Measurements from ENCODE around the gene EXOSC7. TPM values are rescaled to one million over a fixed set of nuclear protein-coding genes. Genes with fewer than 3 reads are reported as not detected.
A peak's percentile ranks its signal among the peaks of the same experiment; 100 is the strongest.

The EXOSC7 gene
- polyA plus RNA-seq, 1 donor from 2014 or later: 37.7 TPM

DNA sequence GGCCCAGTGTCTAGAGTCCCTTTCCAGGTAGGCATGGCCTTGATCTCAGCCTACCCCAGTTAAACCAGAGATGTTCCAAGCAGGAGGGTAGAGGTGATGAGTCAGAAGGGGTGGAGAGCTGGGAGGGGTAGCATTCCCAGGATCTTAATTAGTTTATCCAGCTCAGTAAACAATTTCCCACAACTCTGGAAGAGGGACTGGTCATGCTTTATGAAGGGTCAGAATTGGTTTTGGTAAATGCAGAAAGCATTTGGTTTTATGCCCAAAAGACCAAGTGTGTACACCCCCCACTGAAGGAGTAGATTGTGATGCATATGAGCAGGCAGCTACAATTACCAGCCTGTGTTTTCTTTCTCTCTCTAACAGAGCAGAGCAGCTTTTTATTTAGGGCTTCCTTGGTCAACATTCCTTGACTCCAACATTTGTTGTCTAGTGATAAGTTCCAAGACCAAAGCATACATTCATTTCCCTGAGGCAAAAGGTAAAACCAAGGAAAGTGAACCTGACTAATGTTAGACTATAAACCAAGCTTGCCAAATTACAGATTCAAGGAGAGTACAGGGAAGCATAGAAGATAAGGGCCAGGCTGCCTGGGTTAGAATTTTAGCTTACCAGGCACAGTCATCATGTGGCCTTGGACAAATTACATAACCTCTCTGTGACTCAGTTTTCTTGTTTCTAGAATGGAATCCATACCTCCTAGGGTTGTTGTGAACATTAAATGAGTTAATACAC lies 17.6 kb downstream of the EXOSC7 start:
- peak overlapping the region in 1 of 3 donors; percentile 5 for H3K27ac Mint-ChIP-seq

DNA sequence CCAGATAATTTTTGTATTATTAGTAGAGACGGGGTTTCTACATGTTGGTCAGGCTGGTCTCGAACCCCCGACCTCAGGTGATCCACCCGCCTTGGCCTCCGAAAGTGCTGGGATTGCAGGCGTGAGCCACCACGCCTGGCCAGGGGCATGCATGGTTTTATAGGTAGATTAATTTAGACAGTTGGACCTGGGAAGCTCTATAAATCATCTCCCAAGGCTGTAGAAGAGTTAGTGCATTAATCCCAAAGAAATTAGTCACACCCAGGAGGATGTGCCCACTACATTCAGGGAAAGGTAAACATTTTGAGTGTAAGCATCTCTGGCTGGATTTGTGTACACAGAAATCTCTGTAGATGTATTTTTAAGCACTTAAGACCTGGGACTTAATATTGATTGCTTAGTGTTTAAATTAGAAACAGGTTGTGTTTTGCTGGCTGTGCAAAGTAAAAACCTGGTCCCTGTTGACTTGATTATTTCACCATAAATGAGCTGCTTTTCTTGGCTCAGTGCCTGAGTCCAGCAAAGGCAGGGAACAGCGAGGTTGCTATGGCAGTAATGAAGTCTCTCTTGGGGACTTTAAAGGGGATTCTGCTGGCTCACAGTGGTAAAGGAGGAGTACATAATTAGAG lies 19.2 kb downstream of the EXOSC7 start:
- peaks cover 1% of the 10 kb centered on the region for H3K36me3 Mint-ChIP-seq
- peak overlapping the region in 1 of 4 donors; percentile 28 for H3K4me3 Mint-ChIP-seq
- no peaks in the 10 kb centered on the region for H3K27me3 Mint-ChIP-seq
- H3K4me1 Mint-ChIP-seq: peaks cover 4 to 11% (median 8%) of the 10 kb centered on the region in 3 donors
- H3K27ac Mint-ChIP-seq: no peak overlapping the region
- H3K9me3 Mint-ChIP-seq: no peaks in the 10 kb centered on the region

More for the DNA sequence above, 17.6 kb downstream of the EXOSC7 start:
- H3K4me3 Mint-ChIP-seq: no peak overlapping the region
- peaks cover 4 to 11% (median 8%) of the 10 kb centered on the region in 3 donors for H3K4me1 Mint-ChIP-seq
- H3K9me3 Mint-ChIP-seq: no peaks in the 10 kb centered on the region
- no peaks in the 10 kb centered on the region for H3K27me3 Mint-ChIP-seq
- H3K36me3 Mint-ChIP-seq: peaks cover 1% of the 10 kb centered on the region

DNA sequence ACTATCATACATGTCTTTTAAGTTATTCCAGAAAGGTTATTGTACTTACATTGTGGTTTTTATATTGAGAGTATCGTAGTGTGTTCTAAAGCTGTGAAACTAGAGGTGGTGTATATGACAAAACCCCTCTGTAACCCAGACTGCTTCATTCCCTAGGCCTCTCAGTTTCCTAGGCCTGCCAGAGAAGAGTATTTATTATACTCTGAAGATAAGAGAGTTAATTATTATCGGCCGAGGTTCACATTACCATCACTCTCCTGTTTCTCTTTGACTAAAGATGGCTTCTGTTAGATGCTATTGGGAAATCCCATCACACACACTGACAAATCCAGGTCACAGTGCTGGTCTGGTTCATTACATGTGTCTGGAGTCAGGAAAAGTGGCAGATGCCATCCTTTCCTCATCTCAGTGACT lies 20.5 kb downstream of the EXOSC7 start:
- Mint-ChIP-seq H3K36me3 (peaks cover 3% of the 10 kb centered on the region), H3K27me3 (no peaks in the 10 kb centered on the region), H3K9me3 (no peaks in the 10 kb centered on the region), H3K27ac (no peak overlapping the region), H3K4me1 (peaks cover 4 to 8% (median 5%) of the 10 kb centered on the region in 3 donors), H3K4me3 (no peak overlapping the region)

DNA sequence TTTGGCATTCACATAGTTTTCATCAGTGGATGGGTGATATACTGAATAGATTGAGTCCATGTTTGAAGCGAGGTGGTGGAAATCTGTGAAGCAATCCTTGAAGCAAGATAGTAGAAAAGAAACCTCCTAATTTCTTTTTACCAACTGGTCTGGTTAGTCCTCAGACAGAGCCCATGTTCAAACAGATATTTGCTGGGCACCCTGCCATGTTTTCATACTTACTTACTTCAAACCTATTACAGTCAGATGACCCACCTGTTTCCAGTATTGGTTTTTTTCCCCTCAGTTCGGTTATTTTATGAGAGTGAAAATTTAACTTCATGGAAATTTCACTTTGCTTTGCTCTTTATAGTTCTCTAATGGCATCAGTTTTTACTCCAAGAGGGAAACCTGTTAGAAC lies 23.7 kb downstream of the EXOSC7 start:
- Mint-ChIP-seq H3K4me1 (peaks cover 3 to 4% (median 4%) of the 10 kb centered on the region in 3 donors), H3K27ac (no peak overlapping the region), H3K27me3 (no peaks in the 10 kb centered on the region), H3K4me3 (no peak overlapping the region), H3K9me3 (peaks cover 0 to 2% (median 2%) of the 10 kb centered on the region in 3 donors), H3K36me3 (peaks cover 14% of the 10 kb centered on the region)

DNA sequence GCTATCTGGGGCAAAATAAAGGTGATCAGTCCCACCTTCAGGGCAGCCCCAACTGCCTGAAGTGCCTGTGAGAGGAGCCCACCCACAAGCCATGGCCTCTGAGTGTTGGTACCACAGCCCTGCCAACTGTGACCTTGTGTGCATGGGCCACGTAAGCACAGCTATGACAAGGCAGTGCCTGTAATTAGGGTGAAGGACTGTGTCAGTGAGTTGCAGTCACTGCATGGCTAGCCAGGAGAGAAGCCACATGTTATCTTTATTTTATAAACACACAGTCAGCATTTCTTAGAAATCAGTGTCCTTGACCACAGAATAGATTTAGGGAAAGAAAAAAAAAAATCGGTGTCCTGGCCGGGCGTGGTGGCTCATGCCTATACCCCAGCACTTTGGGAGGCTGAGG lies 24.8 kb downstream of the EXOSC7 start:
- H3K4me3 Mint-ChIP-seq: no peak overlapping the region
- H3K9me3 Mint-ChIP-seq: peaks cover 0 to 4% (median 2%) of the 10 kb centered on the region in 3 donors
- peaks cover 16% of the 10 kb centered on the region for H3K36me3 Mint-ChIP-seq
- H3K27me3 Mint-ChIP-seq: no peaks in the 10 kb centered on the region
- no peak overlapping the region for H3K27ac Mint-ChIP-seq
- peaks cover 0 to 4% (median 4%) of the 10 kb centered on the region in 3 donors for H3K4me1 Mint-ChIP-seq

DNA sequence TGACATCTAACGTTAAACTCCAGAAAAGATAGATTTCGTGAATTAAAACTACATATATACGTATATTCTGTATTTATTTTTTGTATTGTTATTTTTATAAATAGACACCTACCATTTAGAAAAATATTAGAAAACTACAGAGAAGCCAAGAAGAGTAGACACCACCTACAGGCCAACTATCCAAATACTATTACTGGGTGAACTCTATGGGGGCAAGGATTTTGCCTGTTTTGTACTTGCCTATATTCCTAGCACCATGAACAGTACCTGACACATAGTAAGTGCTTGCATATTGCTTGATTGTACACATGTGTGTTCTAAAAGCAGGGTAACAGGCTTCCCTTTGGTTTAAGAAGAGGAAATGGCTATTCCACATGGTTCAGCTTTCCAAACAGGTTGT lies 25.7 kb downstream of the EXOSC7 start:
- peaks cover 0 to 2% (median 1%) of the 10 kb centered on the region in 3 donors for H3K4me1 Mint-ChIP-seq
- no peak overlapping the region for H3K27ac Mint-ChIP-seq
- no peaks in the 10 kb centered on the region for H3K27me3 Mint-ChIP-seq
- H3K4me3 Mint-ChIP-seq: no peak overlapping the region
- H3K36me3 Mint-ChIP-seq: peaks cover 15% of the 10 kb centered on the region
- peaks cover 0 to 4% (median 2%) of the 10 kb centered on the region in 3 donors for H3K9me3 Mint-ChIP-seq

DNA sequence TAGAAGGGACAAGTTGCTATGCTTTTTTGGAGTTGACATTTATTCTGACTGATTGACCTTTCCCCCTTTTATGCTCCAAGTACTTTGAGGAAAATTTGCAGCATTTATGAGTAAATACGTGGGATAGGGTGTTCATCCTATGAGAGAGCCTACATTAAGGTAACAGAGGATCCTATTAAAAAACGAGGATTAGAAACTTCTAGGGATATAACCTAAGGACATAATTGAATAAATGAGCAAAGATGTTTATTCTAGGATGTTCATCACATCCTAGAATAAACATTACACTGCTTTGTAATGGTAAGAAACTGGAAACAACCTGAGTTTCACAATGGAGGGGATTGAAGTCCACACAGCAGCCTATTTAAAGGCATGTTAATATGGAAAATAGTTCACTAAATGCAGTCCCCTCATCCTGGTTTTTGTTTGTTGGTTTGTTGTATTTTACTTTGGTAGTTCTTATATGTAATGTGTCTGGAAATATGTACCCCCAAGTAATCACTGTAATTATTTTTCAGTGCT lies 26.2 kb downstream of the EXOSC7 start:
- Mint-ChIP-seq H3K9me3 (peaks cover 0 to 4% (median 2%) of the 10 kb centered on the region in 3 donors), H3K4me1 (peaks cover 0 to 2% (median 1%) of the 10 kb centered on the region in 3 donors), H3K36me3 (peaks cover 16% of the 10 kb centered on the region), H3K4me3 (no peak overlapping the region), H3K27me3 (no peaks in the 10 kb centered on the region), H3K27ac (no peak overlapping the region)

DNA sequence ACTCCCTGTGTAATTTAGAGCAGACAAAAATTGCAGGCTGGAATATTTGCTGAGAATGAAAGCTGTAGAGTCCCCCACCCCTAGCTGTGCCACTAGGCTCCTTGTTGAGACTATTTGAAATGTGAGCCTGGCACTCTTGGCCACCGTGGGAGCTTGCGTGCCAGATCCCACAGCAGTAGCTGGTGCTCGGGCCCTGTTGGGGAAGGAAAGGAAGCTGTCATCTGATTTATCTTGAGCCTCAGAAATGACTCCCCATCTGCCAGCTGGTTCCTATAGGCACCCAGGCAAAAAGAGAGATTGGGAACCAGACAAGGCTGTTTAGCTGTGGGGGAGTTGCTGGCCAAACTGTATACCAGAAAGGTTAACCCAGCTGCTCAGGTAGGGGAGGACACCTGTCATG lies 26.7 kb downstream of the EXOSC7 start:
- H3K9me3 Mint-ChIP-seq: peaks cover 0 to 4% (median 2%) of the 10 kb centered on the region in 3 donors
- H3K36me3 Mint-ChIP-seq: peaks cover 16% of the 10 kb centered on the region
- H3K27me3 Mint-ChIP-seq: no peaks in the 10 kb centered on the region
- H3K4me1 Mint-ChIP-seq: peaks cover 0 to 1% (median 0%) of the 10 kb centered on the region in 3 donors
- H3K4me3 Mint-ChIP-seq: no peak overlapping the region
- H3K27ac Mint-ChIP-seq: peak overlapping the region in 1 of 3 donors; percentile 14

DNA sequence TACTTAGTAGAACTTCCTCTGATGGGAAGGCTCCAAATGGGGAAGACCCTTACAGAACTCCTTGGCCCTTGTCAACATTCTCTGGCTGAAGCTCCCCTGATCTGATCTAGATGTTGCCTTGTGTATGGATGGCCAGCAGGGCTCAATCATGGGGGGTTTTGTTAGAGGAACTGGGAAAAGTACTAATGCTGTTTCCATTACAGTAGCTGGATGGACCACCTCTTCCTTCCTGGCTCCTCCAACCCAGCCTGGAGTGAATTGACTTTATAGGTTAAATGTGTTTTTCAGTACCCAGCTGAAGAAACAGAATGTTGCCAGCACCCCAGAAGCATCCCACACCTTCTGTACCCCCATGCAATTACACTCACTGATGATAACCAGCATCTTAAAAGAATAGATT lies 27.4 kb downstream of the EXOSC7 start:
- H3K27ac Mint-ChIP-seq: no peak overlapping the region
- H3K4me1 Mint-ChIP-seq: peaks cover 0 to 1% (median 0%) of the 10 kb centered on the region in 3 donors

DNA sequence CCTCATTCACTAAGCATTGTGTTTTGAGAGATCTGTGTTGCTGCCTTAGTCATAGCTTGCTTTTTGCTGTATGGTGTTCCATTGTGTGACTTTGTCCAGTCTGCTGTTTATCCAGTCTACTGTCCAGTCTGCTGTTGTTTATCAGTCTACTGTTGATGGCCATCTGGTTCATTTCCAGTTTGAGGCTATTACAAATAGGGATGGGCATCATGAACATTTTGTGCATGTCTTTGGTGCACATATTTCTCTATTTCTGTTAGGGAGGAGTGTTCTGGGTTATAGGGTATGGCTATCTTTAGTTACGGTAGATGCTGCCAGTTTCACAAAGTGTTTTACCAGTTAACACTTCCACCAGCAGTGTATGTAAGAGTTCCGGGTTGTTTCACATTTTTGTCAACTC lies 27.8 kb downstream of the EXOSC7 start:
- Mint-ChIP-seq H3K36me3 (peaks cover 16% of the 10 kb centered on the region), H3K4me3 (no peak overlapping the region), H3K27me3 (no peaks in the 10 kb centered on the region), H3K9me3 (peaks cover 0 to 4% (median 2%) of the 10 kb centered on the region in 3 donors), H3K27ac (no peak overlapping the region), H3K4me1 (peaks cover 0 to 1% (median 0%) of the 10 kb centered on the region in 3 donors)

More for the DNA sequence above, 27.4 kb downstream of the EXOSC7 start:
- H3K9me3 Mint-ChIP-seq: peaks cover 0 to 4% (median 2%) of the 10 kb centered on the region in 3 donors
- peaks cover 16% of the 10 kb centered on the region for H3K36me3 Mint-ChIP-seq
- no peaks in the 10 kb centered on the region for H3K27me3 Mint-ChIP-seq
- no peak overlapping the region for H3K4me3 Mint-ChIP-seq

DNA sequence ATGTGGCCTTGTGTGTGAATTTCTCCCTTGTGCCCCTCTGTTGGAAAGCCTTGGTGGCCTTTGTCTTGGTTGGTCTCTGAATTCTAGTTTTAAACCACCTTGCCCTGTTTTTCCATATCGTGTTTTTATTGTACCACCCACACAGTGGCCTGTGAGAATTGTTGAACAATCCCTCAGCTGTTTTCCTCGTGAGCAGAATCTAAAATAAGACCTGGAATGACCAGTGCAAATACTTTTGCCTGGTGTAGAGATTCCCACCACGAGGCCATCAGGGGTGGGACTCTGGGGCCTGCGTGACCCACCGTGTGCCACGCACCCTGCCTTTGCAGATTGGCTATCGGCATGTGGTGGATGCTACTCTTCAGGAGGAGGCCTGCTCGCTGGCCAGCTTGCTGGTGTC lies 31.0 kb downstream of the EXOSC7 start:
- H3K27me3 Mint-ChIP-seq: no peaks in the 10 kb centered on the region
- H3K27ac Mint-ChIP-seq: peak overlapping the region in 1 of 3 donors; percentile 77
- H3K4me3 Mint-ChIP-seq: no peak overlapping the region
- peaks cover 5 to 14% (median 5%) of the 10 kb centered on the region in 3 donors for H3K4me1 Mint-ChIP-seq
- H3K36me3 Mint-ChIP-seq: peaks cover 15% of the 10 kb centered on the region
- peaks cover 0 to 4% (median 2%) of the 10 kb centered on the region in 3 donors for H3K9me3 Mint-ChIP-seq

DNA sequence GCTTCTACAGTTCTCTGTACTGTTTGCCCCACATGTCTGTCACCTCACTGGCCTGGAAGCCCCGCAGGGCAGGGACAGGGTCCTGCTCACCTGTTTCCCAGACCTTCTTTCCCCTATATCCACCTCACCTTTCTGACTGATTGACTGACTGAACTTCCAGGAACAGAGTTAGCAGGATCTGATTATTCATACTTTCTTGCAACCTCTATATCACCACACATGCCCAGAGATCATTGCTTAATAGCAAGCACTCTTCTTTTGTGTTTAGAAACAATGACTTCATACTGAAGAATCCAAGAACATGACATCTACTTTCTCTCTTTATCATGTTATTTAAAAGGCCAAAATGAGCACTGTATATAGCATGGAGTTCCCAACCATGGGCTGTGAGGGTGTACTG lies 32.1 kb downstream of the EXOSC7 start:
- no peak overlapping the region for H3K27ac Mint-ChIP-seq
- H3K4me3 Mint-ChIP-seq: no peak overlapping the region
- peaks cover 16% of the 10 kb centered on the region for H3K36me3 Mint-ChIP-seq
- H3K9me3 Mint-ChIP-seq: peaks cover 0 to 4% (median 2%) of the 10 kb centered on the region in 3 donors
- no peaks in the 10 kb centered on the region for H3K27me3 Mint-ChIP-seq
- peaks cover 5 to 15% (median 6%) of the 10 kb centered on the region in 3 donors for H3K4me1 Mint-ChIP-seq

DNA sequence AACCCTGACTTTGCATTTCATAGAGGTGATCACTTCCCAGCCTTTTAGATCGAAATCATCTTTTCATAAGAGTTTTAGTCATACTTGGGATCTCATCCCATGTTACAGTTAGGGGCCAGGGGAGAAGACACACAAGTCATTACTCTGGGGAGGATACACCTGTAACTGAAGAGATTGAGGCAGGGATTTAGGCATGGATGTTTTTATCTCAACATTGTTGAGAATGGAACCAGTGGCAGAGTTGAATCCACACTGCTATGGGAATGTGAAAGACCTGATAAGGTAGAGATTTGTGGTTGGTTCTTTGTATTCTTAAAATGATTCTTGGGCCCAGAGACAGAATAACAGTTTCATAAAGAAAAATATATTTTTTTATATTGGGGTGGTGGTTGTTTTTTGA lies 33.8 kb downstream of the EXOSC7 start:
- H3K27ac Mint-ChIP-seq: no peak overlapping the region
- no peaks in the 10 kb centered on the region for H3K27me3 Mint-ChIP-seq
- peaks cover 10% of the 10 kb centered on the region for H3K36me3 Mint-ChIP-seq
- no peak overlapping the region for H3K4me3 Mint-ChIP-seq
- peaks cover 4 to 15% (median 6%) of the 10 kb centered on the region in 3 donors for H3K4me1 Mint-ChIP-seq
- peaks cover 0 to 2% (median 0%) of the 10 kb centered on the region in 3 donors for H3K9me3 Mint-ChIP-seq

DNA sequence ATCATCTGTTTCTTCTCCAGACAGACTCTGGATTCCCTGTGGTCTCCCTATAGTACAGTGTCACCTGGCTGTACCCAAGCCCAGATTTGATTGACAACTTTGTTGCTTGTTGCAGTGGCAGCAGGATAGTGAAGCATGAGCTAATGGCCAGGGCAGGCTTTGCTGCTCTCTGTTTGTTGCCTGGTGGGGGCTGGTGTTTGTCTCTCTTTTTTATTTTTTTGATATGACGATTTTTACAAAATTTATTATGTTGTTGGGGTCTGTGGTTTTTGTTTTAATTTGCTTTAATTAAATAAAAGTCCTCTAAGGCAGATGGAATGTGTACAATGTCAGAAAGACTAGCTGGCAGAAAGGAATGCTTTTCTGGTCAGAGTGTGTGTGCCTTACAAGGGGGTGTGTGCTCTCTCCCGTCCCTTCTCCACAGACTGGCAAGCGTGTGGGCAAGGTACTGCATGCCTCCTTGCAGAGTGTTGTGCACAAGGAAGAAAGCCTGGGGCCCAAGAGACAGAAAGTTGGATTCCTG lies 34.8 kb downstream of the EXOSC7 start:
- H3K4me1 Mint-ChIP-seq: peaks cover 4 to 15% (median 6%) of the 10 kb centered on the region in 3 donors
- no peaks in the 10 kb centered on the region for H3K27me3 Mint-ChIP-seq
- no peak overlapping the region for H3K27ac Mint-ChIP-seq
- H3K4me3 Mint-ChIP-seq: no peak overlapping the region
- no peaks in the 10 kb centered on the region for H3K9me3 Mint-ChIP-seq
- peaks cover 9% of the 10 kb centered on the region for H3K36me3 Mint-ChIP-seq

Measured in IgD-negative memory B cell (primary cell).